NCI-H345 treated with DMSO at 0.1 percent for 48 hours (cell line): ENCODE data around the gene TTC34.
"Not testable (repeated sequence)": the region's sequence is repeated elsewhere in the genome, so short reads cannot be mapped to it uniquely, and the experiment has no call there.

Source experiments
- DNase-seq: peaks from one replicate; lab custom pipeline; 2025; ENCODE audit not compliant: unreplicated experiment; lab: John Stamatoyannopoulos, UW

The TTC34 gene

GRCh38 chr1:2630498-2631135, 170.9 kb downstream of the TTC34 start:
- no peak for DNase-seq

GRCh38 chr1:2629627-2630497, 171.6 kb downstream of the TTC34 start:
- no peak for DNase-seq

GRCh38 chr1:2628933-2629626, 172.4 kb downstream of the TTC34 start:
- no peak for DNase-seq

GRCh38 chr1:2628191-2628932, 173.1 kb downstream of the TTC34 start:
- no peak for DNase-seq

GRCh38 chr1:2627746-2628145, 173.7 kb downstream of the TTC34 start:
- no peak for DNase-seq

- DNase-seq = not testable (repeated sequence)
These were observed 175.7 kb downstream of the TTC34 start for GRCh38 chr1:2625748-2626147.

- DNase-seq = no peak
These were observed 176.2 kb downstream of the TTC34 start for GRCh38 chr1:2625311-2625710.

- no peak for DNase-seq
These were observed 176.7 kb downstream of the TTC34 start for GRCh38 chr1:2624735-2625300.

- DNase-seq = no peak
These were observed 177.7 kb downstream of the TTC34 start for GRCh38 chr1:2623571-2624337.

- DNase-seq = peak; percentile 26
These were observed 183.5 kb downstream of the TTC34 start for GRCh38 chr1:2617971-2618470.

- DNase-seq = no peak
These were observed 187.3 kb downstream of the TTC34 start for GRCh38 chr1:2614145-2614544.

GRCh38 chr1:2612591-2613365, 188.7 kb downstream of the TTC34 start:
- DNase-seq = no peak

GRCh38 chr1:2611621-2612437, 189.7 kb downstream of the TTC34 start:
- peak; percentile 57 for DNase-seq

- DNase-seq = peak; percentile 72
These were observed 190.4 kb downstream of the TTC34 start for GRCh38 chr1:2611031-2611501.

- DNase-seq = no peak
These were observed 191.2 kb downstream of the TTC34 start for GRCh38 chr1:2610036-2610959.

GRCh38 chr1:2609319-2610035, 192.0 kb downstream of the TTC34 start:
- DNase-seq = no peak
